D341Med (cell line): ENCODE measurements around the gene CLNK.

Experiments used
- DNase-seq: peaks from one replicate; pipeline ENCODE4 v3.0.0; 2012; ENCODE audit warnings: low spot score

Gene CLNK

DNA sequence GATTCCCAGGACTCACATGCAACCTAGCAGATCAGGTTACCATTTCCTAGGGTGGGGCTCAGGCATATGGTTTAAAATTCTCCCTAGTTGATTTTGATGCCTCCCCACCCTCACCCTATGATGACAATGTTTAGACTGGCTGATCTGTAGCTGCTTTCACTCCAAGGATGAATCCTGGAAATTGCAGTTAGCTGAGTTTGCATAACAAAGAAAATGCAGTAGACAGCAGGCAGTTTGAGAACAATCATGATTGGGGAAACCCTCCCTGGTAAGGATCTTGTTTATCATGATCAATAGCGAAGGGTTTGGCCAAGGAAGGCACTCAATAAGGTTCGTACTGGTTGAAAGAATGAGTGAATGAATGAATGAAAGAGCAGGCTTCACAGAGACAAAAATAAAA, 229.4 kb downstream of the CLNK start:
- no peak for DNase-seq

- DNase-seq: no peak
Observed at GRCh38 chr4:10454726-10455125, 229.8 kb downstream of the CLNK start.

DNA sequence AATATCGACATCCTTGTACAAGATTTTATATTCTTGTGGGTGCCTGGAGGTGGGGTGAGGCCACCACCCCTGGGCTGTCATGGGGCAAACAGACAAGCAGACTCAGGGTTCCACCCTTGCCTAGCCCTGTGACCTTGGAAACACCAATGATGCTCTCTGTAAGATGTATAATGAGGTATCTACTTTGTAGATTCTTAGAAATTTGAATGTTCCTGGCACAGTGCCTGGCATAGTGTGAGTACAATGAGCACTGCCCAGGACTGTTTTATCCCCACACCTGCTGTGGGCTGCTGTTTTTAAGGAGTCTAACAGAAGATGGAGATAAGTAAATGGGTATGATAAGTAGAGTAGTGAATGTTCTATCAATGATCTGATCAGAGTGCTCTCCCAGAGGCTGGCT, 230.4 kb downstream of the CLNK start:
- no peak for DNase-seq

DNA sequence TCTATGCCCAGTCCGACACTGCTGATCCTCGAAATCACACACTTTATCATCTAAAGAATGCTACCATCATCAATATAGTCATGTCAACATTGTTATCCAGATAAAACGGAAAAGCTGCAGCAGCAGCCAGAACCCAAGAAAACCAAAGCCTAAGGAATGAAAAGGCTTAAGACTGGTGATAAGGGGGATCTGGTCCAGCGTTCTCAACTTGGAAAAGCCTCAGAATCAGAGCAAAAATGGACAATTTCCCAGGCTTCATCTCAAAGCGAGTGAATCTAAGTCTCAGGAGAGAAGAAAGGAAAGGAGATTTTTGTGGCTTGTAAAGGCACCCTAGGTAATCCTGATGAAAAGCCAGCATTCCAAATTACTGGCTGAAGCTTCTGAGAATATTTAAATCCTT, 235.6 kb downstream of the CLNK start:
- no peak for DNase-seq

DNA sequence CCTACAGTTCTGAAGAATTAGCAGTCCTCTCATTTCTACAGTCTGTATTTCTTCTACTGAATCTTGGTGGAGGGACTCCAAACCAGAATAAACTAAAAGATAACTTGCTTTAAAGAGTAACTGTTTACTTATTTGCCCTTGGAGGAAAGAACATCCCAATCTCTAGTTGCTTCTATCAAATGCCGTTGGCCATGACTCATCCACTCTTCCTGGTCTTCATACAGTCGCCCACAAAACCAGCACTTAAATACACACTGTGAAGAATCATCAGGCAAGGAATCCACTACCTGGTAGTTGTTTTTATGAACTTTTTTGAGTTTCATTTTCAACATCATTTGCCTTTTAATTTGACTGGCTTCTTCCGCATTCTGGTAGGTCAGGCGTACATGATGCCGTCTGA, 241.6 kb downstream of the CLNK start:
- DNase-seq: no peak

DNA sequence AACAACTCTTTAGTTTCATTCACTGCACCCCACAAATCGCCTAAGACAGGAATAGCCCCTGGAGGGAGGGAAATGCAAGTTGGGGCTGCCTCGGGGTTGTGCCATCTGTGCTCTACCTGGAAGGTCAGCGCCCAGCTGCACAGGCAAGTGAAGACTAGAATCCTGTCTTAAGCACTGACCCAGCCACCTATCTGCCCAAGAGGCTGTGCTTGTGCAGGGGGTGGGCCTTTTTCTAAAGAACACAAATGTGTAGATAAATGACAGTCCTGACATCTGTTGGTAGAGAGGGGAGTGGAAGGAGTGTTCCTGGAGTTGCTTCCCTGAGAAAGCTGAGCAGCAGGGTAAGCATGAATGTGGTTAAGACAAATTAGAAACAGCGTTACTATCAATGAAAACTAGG, 243.1 kb downstream of the CLNK start:
- no peak for DNase-seq

GRCh38 chr4:10438924-10439323, 245.6 kb downstream of the CLNK start:
- no peak for DNase-seq

DNA sequence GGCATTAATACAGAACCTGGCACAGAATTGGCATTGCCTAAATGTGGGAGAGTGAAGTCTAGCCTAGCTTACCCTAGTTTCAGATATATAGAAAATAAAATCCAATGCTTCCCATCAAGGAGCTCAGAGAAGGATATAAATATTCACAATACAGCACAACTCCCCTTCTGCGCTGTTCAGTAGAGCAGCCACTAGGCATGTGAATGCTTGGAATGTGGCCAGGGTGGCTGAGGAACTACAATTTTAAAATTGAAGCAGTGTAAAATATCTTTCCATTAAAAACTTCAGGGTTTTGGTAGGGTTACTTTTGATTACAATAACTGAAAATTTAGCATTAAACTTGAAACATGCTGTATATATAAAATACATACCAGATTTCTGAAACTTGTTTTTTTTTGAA, 246.8 kb downstream of the CLNK start:
- DNase-seq: no peak
